ENCODE data around the gene GATA2.

Gene GATA2

DNA sequence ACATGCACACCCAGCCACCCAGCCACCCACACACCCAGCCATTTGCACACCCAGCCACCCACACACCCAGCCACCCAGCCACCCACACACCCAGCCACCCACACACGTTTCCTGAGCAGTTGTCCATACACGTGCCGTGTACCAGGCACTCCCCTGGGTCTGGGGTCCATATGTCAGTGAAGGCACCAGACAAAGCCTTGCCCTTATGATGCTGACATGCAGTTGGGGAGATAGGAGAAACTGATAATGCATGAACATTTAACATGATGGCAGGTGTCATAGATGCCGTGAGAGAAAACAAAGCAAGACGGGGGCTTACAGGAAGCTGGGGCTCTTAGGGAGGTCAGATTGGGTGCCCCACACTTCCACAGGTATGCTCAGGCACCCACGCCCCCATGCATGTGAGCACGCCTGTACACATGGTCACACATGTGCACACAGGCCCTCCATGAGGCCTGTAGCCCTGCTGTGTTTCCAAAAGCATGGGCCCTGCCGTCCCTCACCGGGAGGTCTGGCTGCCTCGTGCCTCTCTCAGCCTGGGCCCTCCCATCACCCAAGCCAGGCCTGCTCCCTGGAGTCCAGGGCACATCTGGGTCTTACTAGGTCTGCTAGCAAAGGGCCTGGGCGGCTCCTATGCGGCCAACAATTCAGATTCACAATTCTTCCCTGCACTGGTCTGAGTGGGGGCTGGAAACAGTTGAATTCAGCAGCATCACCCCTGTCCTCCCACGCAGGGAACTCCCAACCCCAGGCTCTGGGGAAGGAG lies 22.7 kb downstream of the GATA2 start:
- intact Hi-C loops (cut with DNase I; ENCODE audit: low total_unique reads): no loop called here
- H3K4me1 ChIP-seq: no peaks in the 10 kb centered on the region
- no peak for DNase-seq
- TF ChIP-seq, protein P1, sequence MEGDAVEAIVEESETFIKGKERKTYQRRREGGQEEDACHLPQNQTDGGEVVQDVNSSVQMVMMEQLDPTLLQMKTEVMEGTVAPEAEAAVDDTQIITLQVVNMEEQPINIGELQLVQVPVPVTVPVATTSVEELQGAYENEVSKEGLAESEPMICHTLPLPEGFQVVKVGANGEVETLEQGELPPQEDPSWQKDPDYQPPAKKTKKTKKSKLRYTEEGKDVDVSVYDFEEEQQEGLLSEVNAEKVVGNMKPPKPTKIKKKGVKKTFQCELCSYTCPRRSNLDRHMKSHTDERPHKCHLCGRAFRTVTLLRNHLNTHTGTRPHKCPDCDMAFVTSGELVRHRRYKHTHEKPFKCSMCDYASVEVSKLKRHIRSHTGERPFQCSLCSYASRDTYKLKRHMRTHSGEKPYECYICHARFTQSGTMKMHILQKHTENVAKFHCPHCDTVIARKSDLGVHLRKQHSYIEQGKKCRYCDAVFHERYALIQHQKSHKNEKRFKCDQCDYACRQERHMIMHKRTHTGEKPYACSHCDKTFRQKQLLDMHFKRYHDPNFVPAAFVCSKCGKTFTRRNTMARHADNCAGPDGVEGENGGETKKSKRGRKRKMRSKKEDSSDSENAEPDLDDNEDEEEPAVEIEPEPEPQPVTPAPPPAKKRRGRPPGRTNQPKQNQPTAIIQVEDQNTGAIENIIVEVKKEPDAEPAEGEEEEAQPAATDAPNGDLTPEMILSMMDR (IDR thresholded peaks at IDR 0.05): no peak
- H3K9me3 ChIP-seq: no peaks in the 10 kb centered on the region
- H3K27ac ChIP-seq: no peak overlapping the region
- H3K4me3 ChIP-seq: no peak overlapping the region
- no peaks in the 10 kb centered on the region for H3K36me3 ChIP-seq
- H3K27me3 ChIP-seq: peaks cover 0 to 59% of the 10 kb centered on the region in 2 donors

DNA sequence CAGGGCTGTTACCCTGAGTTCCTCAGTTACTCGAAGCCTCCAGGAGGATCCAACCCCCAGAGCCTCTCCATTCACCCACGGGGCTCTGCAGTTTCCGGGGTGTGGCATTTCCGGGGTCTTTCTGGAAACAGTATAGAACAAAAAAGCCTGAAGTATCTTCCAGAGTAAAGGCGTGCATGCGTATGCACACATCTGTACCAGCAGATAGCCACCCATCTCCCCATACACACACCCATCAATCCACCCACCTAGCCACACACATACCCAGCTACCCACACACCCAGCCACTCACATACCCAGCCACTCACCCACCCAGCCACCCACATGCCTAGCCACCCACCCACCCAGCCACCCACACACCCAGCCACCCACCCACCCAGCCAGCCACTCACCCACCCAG lies 23.4 kb downstream of the GATA2 start:
- Histone ChIP-seq H3K4me1 (no peaks in the 10 kb centered on the region), H3K27me3 (peaks cover 0 to 60% of the 10 kb centered on the region in 2 donors), H3K4me3 (no peak overlapping the region), H3K27ac (no peak overlapping the region), H3K9me3 (no peaks in the 10 kb centered on the region), H3K36me3 (no peaks in the 10 kb centered on the region)
- intact Hi-C loops (cut with DNase I; ENCODE audit: low total_unique reads): no loop called here
- TF ChIP-seq, protein P1 (IDR thresholded peaks at IDR 0.05): no peak
- DNase-seq: no peak

DNA sequence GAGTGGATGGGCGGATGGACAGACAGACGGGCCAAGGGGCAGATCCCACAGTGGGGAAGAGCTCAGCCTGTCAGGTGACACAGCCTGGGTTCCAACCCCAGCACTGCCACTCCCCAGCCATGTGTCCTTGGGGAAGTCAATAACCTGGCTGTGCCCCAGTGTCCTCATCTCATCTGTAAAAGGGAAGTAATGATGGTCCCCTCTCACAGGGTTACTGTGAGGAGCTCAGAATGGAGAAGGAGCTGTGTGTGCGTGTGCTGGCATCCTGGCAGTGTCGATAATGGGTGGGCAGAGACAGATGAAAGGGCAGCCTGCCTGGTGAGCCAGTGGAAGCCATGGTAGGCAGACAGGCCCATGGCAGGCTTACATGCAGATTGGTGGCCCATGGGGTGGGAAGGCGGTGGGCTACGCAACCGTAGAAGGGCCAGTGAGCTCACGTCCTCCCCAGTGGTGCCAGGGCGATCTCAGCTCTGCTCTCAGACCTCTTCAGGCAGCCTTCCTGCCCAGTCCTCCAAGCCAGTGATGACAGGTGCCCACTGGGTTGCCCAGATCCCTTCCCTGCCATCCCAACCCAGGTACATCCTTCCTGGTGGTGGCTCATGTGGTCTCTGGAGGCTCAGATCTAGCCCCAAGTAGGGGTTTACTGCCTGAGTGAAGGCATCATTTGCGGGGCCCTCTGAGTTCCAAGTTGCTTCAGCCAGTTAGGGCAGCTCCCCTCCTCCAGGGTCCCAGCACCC lies 24.0 kb downstream of the GATA2 start:
- intact Hi-C loops (cut with DNase I; ENCODE audit: low total_unique reads): no loop called here
- no peak for DNase-seq
- H3K4me3 ChIP-seq: no peak overlapping the region
- no peaks in the 10 kb centered on the region for H3K4me1 ChIP-seq
- TF ChIP-seq, protein P1 (IDR thresholded peaks at IDR 0.05): no peak
- H3K36me3 ChIP-seq: no peaks in the 10 kb centered on the region
- no peaks in the 10 kb centered on the region for H3K9me3 ChIP-seq
- peaks cover 0 to 60% of the 10 kb centered on the region in 2 donors for H3K27me3 ChIP-seq
- H3K27ac ChIP-seq: no peak overlapping the region

DNA sequence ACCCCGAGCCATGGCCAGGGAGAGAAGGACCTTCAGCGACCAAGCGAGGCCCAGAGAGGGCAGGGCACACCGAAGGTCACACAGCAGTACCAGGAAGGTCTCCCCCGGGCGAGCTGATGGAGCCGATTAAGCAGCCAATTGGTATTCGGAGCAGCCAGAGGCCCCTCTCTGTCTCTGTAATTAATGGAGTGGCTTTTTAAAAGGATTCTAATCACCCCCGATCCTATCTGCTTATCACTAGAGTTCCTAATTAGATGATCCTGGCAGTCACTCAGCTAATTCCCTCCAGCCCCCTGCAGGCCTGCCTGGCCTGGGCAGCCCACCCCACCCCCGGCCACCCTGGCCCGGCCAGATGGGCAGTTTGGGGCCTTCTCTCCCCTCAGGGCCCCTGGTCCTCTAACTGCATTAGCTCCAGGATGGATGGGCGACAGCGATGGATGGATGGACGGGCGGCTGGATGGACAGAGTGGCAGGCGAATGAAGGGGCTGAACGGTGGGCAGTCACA lies 24.7 kb downstream of the GATA2 start:
- Histone ChIP-seq H3K27ac (no peak overlapping the region), H3K36me3 (no peaks in the 10 kb centered on the region), H3K4me3 (no peak overlapping the region), H3K27me3 (peaks cover 0 to 59% of the 10 kb centered on the region in 2 donors), H3K9me3 (no peaks in the 10 kb centered on the region), H3K4me1 (no peaks in the 10 kb centered on the region)
- no peak for DNase-seq
- TF ChIP-seq, protein P1 (IDR thresholded peaks at IDR 0.05): no peak
- intact Hi-C loops (cut with DNase I; ENCODE audit: low total_unique reads): no loop called here

DNA sequence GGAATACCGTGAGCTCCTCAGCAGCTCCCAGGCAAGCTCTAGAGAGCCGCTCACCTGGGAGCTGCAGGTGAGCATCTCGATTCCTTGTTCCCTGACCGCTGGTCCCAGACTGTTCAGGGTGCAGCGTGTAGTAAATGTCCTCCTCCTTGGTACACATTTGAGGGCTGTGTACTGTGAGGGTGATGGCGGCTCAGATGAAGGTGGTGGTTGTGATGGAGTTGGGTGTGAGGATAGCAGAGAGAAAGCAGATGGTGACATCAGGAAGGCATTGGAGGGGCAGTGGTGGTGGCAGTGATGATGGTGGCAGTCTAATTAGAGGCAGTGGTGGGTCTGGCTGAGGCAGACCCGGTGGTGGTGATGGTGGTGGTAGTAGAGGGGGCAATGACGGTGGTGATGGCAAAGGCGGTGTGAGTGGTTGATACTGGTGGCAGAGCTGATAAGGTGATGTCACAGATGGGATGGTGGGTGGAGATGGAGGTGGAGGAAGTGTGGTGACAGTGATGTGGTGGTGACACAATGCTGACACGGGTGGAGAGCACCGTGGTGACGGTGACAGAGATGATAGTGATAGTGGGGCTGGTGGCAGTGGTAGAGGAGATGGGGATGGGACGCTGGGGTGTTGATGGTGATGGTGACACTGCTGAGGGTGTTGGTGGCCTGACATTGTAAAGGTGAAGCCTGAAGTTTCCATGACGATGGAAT lies 26.0 kb downstream of the GATA2 start, which contains the start of gene DNAJB8:
TSS of gene DNAJB8 (minus strand) at position 51 of the 702 bp plus-strand sequence. CDS start 3,645 bp downstream, outside the sequence.
- no peak for DNase-seq
- no peak within 1 kb of the TSS for H3K27ac ChIP-seq
- TF ChIP-seq, protein P1 (IDR thresholded peaks at IDR 0.05): no peak
- no peaks in the 10 kb centered on the region for H3K9me3 ChIP-seq
- no peak within 1 kb of the TSS for H3K4me3 ChIP-seq
- H3K27me3 ChIP-seq: peaks cover 0 to 51% of the 10 kb centered on the region in 2 donors
- H3K36me3 ChIP-seq: no peaks in the 10 kb centered on the region
- H3K4me1 ChIP-seq: no peaks in the 10 kb centered on the region
- intact Hi-C loops (cut with DNase I; ENCODE audit: low total_unique reads): no loop called here

Data from tibial artery (tissue), 4 donors.